Liver (tissue), 9 donors: Measurements from ENCODE around the gene PIKFYVE. TPM values are rescaled to one million over a fixed set of nuclear protein-coding genes. Genes with fewer than 3 reads are reported as not detected.
A peak's percentile ranks its signal among the peaks of the same experiment; 100 is the strongest.

ENCODE experiments used
- DNase-seq: peaks from one replicate; pipeline ENCODE4 v3.0.0-alpha.2; 2017; ENCODE audit warnings: low spot score
- H3K27ac ChIP-seq, 2 donors: one replicate each; pipeline ENCODE4 v1.7.0; 2013; ENCODE audit warnings: inconsistent platforms in 2 of 2, low read length in 2 of 2, control low read depth in 1 of 2, low read depth in 1 of 2, mild to moderate bottlenecking in 1 of 2
- H3K27me3 ChIP-seq, 4 donors: one replicate each; pipeline versions ENCODE4 v1.6.1 to v1.7.0; 2013; ENCODE audit warnings: low read length in 3 of 4, inconsistent platforms in 1 of 4, mild to moderate bottlenecking in 1 of 4, moderate library complexity in 1 of 4; ENCODE audit not compliant: control insufficient read depth in 4 of 4, insufficient read depth in 4 of 4
- H3K36me3 ChIP-seq, 4 donors: one replicate each; pipeline versions ENCODE4 v1.6.1 to v1.7.0; 2013; ENCODE audit warnings: low read length in 3 of 4, mild to moderate bottlenecking in 3 of 4, low read depth in 1 of 4, moderate library complexity in 1 of 4; ENCODE audit not compliant: control insufficient read depth in 4 of 4, insufficient read depth in 3 of 4
- H3K4me1 ChIP-seq, 4 donors: one replicate each; pipeline versions ENCODE4 v1.6.1 to v1.7.0; 2013; ENCODE audit warnings: low read length in 3 of 4, mild to moderate bottlenecking in 3 of 4, moderate library complexity in 1 of 4; ENCODE audit not compliant: control insufficient read depth in 4 of 4, insufficient read depth in 4 of 4
- H3K4me3 ChIP-seq, 3 donors: one replicate each; pipeline versions ENCODE4 v1.6.1 to v1.7.0; 2013; ENCODE audit warnings: low read length in 3 of 3, control low read depth in 1 of 3, low read depth in 1 of 3, mild to moderate bottlenecking in 1 of 3
- H3K9ac ChIP-seq, 2 donors: one replicate each; pipeline ENCODE4 v1.7.0; 2013; ENCODE audit warnings: low read length in 2 of 2, mild to moderate bottlenecking in 2 of 2, moderate library complexity in 2 of 2, control low read depth in 1 of 2, low read depth in 1 of 2
- H3K9me3 ChIP-seq, 4 donors: one replicate each; pipeline versions ENCODE4 v1.6.1 to v1.7.0; 2013; ENCODE audit warnings: low read length in 3 of 4; ENCODE audit not compliant: control insufficient read depth in 4 of 4
- EGR1 ChIP-seq, 2 donors: IDR thresholded peaks; 2 replicates each; pipeline ENCODE4 v1.6.1; 2016 to 2018; ENCODE audit warnings: antibody characterized with exemption in 2 of 2, low read depth in 2 of 2
- FOXA1 ChIP-seq: IDR thresholded peaks from 2 replicates; pipeline ENCODE4 v1.6.1; 2016; ENCODE audit warnings: antibody characterized with exemption
- FOXA2 ChIP-seq: IDR thresholded peaks from 2 replicates; pipeline ENCODE4 v1.6.1; 2016; ENCODE audit warnings: antibody characterized with exemption
- GABPA ChIP-seq, 2 donors: IDR thresholded peaks in 1 of 2; conservative IDR thresholded peaks in 1 of 2; 2 replicates each; pipeline ENCODE4 v1.6.1; 2016; ENCODE audit warnings: antibody characterized with exemption in 2 of 2, mild to moderate bottlenecking in 1 of 2, moderate library complexity in 1 of 2
- HNF4A ChIP-seq, 2 donors: conservative IDR thresholded peaks; 2 replicates each; pipeline ENCODE4 v1.6.1; 2016; ENCODE audit warnings: antibody characterized with exemption in 2 of 2, mild to moderate bottlenecking in 2 of 2
- HNF4G ChIP-seq: IDR thresholded peaks from 2 replicates; pipeline ENCODE4 v1.6.1; 2016; ENCODE audit warnings: antibody characterized with exemption
- JUND ChIP-seq, 2 donors: IDR thresholded peaks; 2 replicates each; pipeline ENCODE4 v1.6.1; 2016; ENCODE audit warnings: antibody characterized with exemption in 2 of 2
- NR2F2 ChIP-seq: IDR thresholded peaks from 2 replicates; pipeline ENCODE4 v1.6.1; 2016; ENCODE audit warnings: antibody characterized with exemption
- RAD21 ChIP-seq, 2 donors: IDR thresholded peaks; 2 replicates each; pipeline ENCODE4 v1.6.1; 2016; ENCODE audit warnings: antibody characterized with exemption in 2 of 2, mild to moderate bottlenecking in 2 of 2
- RXRA ChIP-seq, 2 donors: IDR thresholded peaks; 2 replicates each; pipeline ENCODE4 v1.6.1; 2017 to 2018; ENCODE audit warnings: antibody characterized with exemption in 2 of 2, mild to moderate bottlenecking in 1 of 2
- SP1 ChIP-seq: IDR thresholded peaks from 2 replicates; pipeline ENCODE4 v1.6.1; 2018; ENCODE audit warnings: antibody characterized with exemption, mild to moderate bottlenecking
- TAF1 ChIP-seq: conservative IDR thresholded peaks from 2 replicates; pipeline ENCODE4 v1.6.1; 2016; ENCODE audit warnings: antibody characterized with exemption, mild to moderate bottlenecking
- YY1 ChIP-seq: IDR thresholded peaks from 2 replicates; pipeline ENCODE4 v1.6.1; 2016; ENCODE audit warnings: antibody characterized with exemption, mild to moderate bottlenecking
- WGBS: extraction: QIAGEN DNeasy Blood & Tissue Kit; methylation state at CpG from one replicate; pipeline ENCODE4 v1.1.7; 2013; 5-methylcytosine and 5-hydroxymethylcytosine counted together
- polyA plus RNA-seq, 2 donors: library from polyadenylated mRNA; stranded (reverse) in 1 of 2; unstranded in 1 of 2; fragments of 200-250 nt in 1 of 2; fragments of >200 nt in 1 of 2; fragmentation: Nextera tagmentation in 1 of 2; extraction: Ambion mirVana in 1 of 2; gene quantifications; one replicate each; pipeline versions ENCODE4 v1.2.1 to v1.2.3, GENCODE V29; 2013 to 2015
- total RNA-seq, 2 donors: library from RNA; depleted of rRNA; stranded (reverse); fragments of >200 nt; gene quantifications; one replicate each; pipeline ENCODE4 v1.2.3, GENCODE V29; 2014
- TF ChIP-seq, protein P1 (sequence below): IDR thresholded peaks from 2 replicates; pipeline ENCODE4 v1.6.1; 2016; ENCODE audit warnings: antibody characterized with exemption
- TF ChIP-seq, protein P2 (sequence below): fragments of 150-350 bp; IDR thresholded peaks from 2 replicates; pipeline ENCODE4 v1.5.1; 2017; ENCODE audit warnings: improper control_type of control experiment, low read depth, low read length; ENCODE audit not compliant: missing input control
- TF ChIP-seq, protein P3 (sequence below): IDR thresholded peaks from 2 replicates; pipeline ENCODE4 v1.6.1; 2016; ENCODE audit warnings: antibody characterized with exemption
- TF ChIP-seq, protein P4 (sequence below): IDR thresholded peaks from 2 replicates; pipeline ENCODE4 v1.6.1; 2016; ENCODE audit warnings: antibody characterized with exemption, mild to moderate bottlenecking
- TF ChIP-seq, protein P5 (sequence below): IDR thresholded peaks from 2 replicates; pipeline ENCODE4 v1.6.1; 2016; ENCODE audit warnings: antibody characterized with exemption
- donor health status: healthy.
- donor health status: healthy.
- donor health status: healthy.
- donor health status: healthy.
- donor health status: healthy.

PIKFYVE gene
- total and polyA plus RNA-seq, 4 donors = 3.5 to 23.1 (median 9.1) TPM

DNA sequence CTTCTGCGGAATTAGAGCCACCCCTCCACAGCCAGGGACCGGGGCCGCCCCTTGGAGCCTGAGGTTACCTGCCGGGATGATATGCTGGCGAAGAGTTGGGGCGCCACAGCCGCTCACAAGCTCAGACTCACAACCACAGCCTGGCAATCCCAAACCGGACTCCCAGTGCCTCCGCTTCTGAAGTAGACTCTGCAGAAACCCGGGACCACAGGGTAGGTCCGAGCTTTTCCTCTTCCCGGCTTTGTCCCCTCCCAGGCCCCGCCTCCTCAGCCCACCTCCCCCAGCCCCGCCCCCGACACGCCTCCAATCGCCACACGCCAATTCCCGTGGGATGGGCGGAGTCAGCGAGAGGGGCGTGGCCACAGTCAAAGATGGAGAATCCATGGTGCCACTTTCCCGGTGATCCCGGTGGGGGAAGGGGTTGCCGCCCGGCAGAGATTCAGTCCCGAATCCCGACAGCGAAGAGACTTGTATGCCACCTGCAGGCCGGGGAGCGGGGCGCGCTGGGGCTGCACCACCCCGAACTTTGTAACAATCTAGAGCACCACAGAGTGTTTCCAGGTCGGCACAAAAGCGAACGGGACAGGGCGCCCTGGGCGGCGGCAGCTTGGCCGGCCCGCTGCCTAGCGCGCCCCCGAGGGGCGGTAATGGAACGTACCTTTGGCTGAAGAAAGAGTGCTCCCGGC is 11.0 kb upstream of the PIKFYVE start, which contains the start of gene IDH1:
Gene IDH1 (minus strand): TSS at position 201 of the 686 bp plus-strand sequence. CDS start 3,520 bp downstream, outside the sequence.
- peak; percentile 100 for DNase-seq
- no peaks in the 10 kb centered on the region for H3K27me3 ChIP-seq
- whole genome bisulfite sequencing = under 1% methylated on average over 48 of the region's 48 CpGs
- peaks cover 0 to 3% (median under 1%) of the 10 kb centered on the region in 4 donors for H3K36me3 ChIP-seq
- TF ChIP-seq HNF4A (conservative IDR thresholded peaks at IDR 0.05) (peak; percentile 54 to 59), FOXA2 (no peak), TAF1 (peak; percentile 79), SP1 (peak; percentile 80), YY1 (peak; percentile 97), EGR1 (IDR thresholded peaks at IDR 0.05; ENCODE audit: low read depth in 2 of 2) (peak in 1 of 2 donors; percentile 32), NR2F2 (no peak), RXRA (IDR thresholded peaks at IDR 0.05) (peak; percentile 66 to 67), GABPA (IDR thresholded peaks at IDR 0.05 in 1 of 2, conservative IDR thresholded peaks at IDR 0.05 in 1 of 2) (peak in 1 of 2 donors; percentile 54), JUND (IDR thresholded peaks at IDR 0.05) (no peak), RAD21 (IDR thresholded peaks at IDR 0.05) (peak; percentile 85), HNF4G (peak; percentile 13), FOXA1 (peak; percentile 32)
- TF ChIP-seq, protein P1, sequence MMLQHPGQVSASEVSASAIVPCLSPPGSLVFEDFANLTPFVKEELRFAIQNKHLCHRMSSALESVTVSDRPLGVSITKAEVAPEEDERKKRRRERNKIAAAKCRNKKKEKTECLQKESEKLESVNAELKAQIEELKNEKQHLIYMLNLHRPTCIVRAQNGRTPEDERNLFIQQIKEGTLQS = no peak
- TF ChIP-seq, protein P2, sequence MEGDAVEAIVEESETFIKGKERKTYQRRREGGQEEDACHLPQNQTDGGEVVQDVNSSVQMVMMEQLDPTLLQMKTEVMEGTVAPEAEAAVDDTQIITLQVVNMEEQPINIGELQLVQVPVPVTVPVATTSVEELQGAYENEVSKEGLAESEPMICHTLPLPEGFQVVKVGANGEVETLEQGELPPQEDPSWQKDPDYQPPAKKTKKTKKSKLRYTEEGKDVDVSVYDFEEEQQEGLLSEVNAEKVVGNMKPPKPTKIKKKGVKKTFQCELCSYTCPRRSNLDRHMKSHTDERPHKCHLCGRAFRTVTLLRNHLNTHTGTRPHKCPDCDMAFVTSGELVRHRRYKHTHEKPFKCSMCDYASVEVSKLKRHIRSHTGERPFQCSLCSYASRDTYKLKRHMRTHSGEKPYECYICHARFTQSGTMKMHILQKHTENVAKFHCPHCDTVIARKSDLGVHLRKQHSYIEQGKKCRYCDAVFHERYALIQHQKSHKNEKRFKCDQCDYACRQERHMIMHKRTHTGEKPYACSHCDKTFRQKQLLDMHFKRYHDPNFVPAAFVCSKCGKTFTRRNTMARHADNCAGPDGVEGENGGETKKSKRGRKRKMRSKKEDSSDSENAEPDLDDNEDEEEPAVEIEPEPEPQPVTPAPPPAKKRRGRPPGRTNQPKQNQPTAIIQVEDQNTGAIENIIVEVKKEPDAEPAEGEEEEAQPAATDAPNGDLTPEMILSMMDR = peak; percentile 62
- TF ChIP-seq, protein P3, sequence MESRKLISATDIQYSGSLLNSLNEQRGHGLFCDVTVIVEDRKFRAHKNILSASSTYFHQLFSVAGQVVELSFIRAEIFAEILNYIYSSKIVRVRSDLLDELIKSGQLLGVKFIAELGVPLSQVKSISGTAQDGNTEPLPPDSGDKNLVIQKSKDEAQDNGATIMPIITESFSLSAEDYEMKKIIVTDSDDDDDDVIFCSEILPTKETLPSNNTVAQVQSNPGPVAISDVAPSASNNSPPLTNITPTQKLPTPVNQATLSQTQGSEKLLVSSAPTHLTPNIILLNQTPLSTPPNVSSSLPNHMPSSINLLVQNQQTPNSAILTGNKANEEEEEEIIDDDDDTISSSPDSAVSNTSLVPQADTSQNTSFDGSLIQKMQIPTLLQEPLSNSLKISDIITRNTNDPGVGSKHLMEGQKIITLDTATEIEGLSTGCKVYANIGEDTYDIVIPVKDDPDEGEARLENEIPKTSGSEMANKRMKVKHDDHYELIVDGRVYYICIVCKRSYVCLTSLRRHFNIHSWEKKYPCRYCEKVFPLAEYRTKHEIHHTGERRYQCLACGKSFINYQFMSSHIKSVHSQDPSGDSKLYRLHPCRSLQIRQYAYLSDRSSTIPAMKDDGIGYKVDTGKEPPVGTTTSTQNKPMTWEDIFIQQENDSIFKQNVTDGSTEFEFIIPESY = peak; percentile 57
- TF ChIP-seq, protein P4, sequence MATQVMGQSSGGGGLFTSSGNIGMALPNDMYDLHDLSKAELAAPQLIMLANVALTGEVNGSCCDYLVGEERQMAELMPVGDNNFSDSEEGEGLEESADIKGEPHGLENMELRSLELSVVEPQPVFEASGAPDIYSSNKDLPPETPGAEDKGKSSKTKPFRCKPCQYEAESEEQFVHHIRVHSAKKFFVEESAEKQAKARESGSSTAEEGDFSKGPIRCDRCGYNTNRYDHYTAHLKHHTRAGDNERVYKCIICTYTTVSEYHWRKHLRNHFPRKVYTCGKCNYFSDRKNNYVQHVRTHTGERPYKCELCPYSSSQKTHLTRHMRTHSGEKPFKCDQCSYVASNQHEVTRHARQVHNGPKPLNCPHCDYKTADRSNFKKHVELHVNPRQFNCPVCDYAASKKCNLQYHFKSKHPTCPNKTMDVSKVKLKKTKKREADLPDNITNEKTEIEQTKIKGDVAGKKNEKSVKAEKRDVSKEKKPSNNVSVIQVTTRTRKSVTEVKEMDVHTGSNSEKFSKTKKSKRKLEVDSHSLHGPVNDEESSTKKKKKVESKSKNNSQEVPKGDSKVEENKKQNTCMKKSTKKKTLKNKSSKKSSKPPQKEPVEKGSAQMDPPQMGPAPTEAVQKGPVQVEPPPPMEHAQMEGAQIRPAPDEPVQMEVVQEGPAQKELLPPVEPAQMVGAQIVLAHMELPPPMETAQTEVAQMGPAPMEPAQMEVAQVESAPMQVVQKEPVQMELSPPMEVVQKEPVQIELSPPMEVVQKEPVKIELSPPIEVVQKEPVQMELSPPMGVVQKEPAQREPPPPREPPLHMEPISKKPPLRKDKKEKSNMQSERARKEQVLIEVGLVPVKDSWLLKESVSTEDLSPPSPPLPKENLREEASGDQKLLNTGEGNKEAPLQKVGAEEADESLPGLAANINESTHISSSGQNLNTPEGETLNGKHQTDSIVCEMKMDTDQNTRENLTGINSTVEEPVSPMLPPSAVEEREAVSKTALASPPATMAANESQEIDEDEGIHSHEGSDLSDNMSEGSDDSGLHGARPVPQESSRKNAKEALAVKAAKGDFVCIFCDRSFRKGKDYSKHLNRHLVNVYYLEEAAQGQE = peak; percentile 71
- TF ChIP-seq, protein P5, sequence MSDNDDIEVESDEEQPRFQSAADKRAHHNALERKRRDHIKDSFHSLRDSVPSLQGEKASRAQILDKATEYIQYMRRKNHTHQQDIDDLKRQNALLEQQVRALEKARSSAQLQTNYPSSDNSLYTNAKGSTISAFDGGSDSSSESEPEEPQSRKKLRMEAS = peak; percentile 26
- H3K9me3 ChIP-seq = no peaks in the 10 kb centered on the region
- peak within 1 kb of the TSS; percentile 80 to 93 (median 82) for H3K4me3 ChIP-seq
- peak within 1 kb of the TSS; percentile 65 to 85 for H3K9ac ChIP-seq
- peak within 1 kb of the TSS; percentile 86 for H3K27ac ChIP-seq
- H3K4me1 ChIP-seq = peaks cover 2 to 49% (median 41%) of the 10 kb centered on the region in 4 donors
